Ureter (tissue), 1 donor: ENCODE data around the gene MRPS27. TPM values are rescaled to one million over a fixed set of nuclear protein-coding genes. Genes with fewer than 3 reads are reported as not detected.

Experiments used
- DNase-seq: peaks from one replicate; pipeline ENCODE4 v3.0.0-alpha.2; 2020; ENCODE audit warnings: low spot score
- total RNA-seq: library from RNA; stranded (reverse); gene quantifications from one replicate; pipeline ENCODE4 v1.2.4, GENCODE V29; 2023
- donor health status: DM: yes; HTN: yes; CAD: no.

Gene MRPS27
- total RNA-seq, 1 donor from 2014 or later, result 69.0 TPM

GRCh38 chr5:72256536-72256935 is 63.5 kb downstream of the MRPS27 start:
- no peak for DNase-seq

DNA sequence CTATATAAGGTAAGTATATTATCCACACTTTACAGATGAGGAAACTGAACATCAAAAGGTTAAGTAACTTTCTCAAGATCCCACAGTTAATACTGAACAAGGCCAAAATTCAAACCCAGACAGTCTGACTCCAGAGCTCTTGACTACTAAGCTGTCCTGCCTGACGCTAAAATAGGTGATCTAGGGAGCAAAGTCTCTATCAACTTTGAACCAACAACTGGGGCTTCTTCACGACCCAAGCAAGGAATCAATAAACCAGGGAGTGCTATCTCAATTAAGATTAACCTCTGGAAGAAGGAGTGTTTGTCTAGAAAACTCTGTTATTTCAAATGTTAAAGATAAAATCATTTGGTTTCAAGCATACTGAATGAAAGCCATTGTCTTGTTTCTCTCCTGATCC is 64.4 kb downstream of the MRPS27 start:
- no peak for DNase-seq

- DNase-seq, result no peak
Observed at GRCh38 chr5:72255237-72255636, 64.8 kb downstream of the MRPS27 start.

- DNase-seq, result no peak
Observed at GRCh38 chr5:72252574-72253155, 67.4 kb downstream of the MRPS27 start.

DNA sequence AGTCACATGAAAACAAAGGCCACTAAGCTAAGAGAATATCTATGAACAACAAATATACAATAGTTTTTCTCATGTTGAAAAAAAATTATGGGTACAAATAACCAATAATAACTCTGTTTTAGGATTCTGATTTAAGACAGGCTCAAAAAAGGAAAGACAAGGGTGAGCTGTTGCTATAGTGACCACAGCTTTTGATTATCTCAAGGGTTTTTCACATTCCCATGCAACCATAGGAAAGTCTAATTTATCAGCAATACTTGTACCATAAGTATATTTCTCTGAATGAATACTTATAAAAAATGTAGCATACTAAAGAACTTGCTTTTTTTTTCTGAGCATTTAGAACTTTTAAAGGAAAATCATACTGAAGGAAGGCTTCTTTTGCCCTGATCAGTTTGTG is 68.0 kb downstream of the MRPS27 start:
- DNase-seq, result no peak

DNA sequence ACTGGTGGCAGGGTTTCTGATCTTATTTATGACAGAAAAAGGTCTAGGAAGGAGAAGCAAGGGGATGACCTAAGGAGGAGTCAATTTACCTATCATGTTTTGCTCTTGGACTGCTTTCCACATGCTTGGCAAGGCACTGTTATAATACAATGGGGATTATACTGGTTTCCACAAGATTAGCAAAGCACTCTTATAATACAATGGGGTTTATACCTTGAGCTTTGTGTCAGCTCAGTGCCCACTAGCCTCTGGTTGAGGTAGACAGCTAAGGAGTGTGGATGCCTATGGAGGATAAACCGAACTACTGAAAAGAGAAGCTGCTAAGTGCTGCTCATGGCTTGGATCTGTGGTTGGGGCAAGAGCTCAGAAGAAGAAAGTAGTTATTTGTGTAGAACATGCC is 68.7 kb downstream of the MRPS27 start:
- no peak for DNase-seq

GRCh38 chr5:72248410-72248981 is 71.5 kb downstream of the MRPS27 start:
- DNase-seq, result peak; percentile 51

GRCh38 chr5:72246954-72247442 is 73.0 kb downstream of the MRPS27 start:
- no peak for DNase-seq

DNA sequence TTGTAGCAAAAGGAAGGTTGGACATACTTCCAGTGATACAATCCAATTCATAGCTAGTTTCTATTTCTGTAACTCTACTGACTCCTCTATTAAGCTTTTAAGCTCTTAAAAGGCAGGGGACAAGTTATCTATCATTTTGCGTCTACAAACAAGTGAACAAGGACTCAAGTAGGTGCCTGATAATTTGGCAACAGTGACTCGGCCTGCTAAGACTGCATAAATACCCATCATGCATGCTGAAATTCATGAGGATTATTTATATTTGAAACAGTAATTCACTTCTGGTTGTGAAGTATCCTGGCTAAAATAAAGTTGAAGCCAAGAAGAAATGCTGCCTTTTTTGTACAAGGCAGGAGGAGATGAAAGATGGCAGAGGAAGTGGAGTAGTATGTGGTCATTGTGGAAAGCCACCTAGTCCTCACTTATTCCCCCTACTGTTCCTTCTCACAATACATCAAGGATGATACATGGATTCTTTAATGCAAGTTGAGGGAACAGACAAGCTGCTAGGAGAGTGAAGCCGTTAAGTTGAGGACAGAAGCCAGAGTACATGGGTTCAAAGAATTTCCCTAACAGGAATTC is 74.0 kb downstream of the MRPS27 start:
- DNase-seq, result no peak

DNA sequence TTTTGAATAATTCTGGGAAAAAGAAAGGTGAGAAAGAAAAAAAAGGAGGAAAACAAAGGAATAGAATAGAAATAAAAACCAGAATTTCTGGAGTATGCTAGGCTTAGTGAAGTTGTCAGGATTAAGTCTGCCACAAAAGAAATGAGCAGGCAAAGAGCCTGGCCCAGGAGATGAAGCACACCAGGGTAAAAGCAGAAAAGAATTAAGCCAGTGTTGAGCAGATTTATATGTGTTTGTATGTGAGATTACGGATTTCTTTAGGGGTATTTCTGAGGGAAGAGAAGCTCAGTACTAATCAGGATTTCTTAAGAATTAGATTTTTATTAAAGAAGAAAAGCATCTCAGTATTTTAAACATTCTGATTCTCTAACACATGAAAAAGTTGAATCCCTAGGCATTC is 74.5 kb downstream of the MRPS27 start:
- DNase-seq, result no peak

- no peak for DNase-seq
Observed at GRCh38 chr5:72244862-72245371, 75.1 kb downstream of the MRPS27 start.

- no peak for DNase-seq
Observed at GRCh38 chr5:72243706-72244105, 76.3 kb downstream of the MRPS27 start.

DNA sequence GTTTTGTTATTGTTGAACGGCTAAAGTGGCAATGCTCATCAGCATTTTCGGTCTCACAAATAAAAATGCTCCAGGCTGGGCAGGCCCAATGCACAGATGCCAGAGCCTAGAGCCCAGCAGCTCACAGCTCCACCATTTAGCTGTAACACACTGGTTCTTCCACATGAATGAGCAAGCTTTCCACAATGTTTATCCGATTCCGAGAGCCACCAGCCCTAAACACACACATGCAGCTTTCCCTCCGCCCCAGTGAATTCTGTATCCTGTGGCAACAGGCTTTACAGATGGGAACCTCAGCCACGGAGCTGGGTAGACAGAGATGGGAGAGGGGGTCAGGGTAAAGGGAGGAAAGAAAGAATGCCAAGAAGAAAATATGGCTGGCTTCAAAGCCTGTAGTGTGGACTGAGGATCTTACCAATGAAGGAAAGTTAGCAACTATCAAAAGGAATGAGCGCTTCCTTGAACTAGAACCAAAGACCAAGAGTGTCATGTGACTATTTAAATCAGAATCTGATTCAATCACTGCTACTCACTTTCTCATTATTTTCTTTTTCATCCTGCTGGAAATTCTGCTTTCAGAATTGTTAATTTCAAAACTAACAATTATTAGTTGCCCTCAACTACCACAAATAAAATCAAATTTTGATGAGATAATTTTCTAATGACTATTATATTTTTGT is 77.1 kb downstream of the MRPS27 start:
- DNase-seq, result no peak

- DNase-seq, result no peak
Observed at GRCh38 chr5:72241346-72242003, 78.6 kb downstream of the MRPS27 start.

DNA sequence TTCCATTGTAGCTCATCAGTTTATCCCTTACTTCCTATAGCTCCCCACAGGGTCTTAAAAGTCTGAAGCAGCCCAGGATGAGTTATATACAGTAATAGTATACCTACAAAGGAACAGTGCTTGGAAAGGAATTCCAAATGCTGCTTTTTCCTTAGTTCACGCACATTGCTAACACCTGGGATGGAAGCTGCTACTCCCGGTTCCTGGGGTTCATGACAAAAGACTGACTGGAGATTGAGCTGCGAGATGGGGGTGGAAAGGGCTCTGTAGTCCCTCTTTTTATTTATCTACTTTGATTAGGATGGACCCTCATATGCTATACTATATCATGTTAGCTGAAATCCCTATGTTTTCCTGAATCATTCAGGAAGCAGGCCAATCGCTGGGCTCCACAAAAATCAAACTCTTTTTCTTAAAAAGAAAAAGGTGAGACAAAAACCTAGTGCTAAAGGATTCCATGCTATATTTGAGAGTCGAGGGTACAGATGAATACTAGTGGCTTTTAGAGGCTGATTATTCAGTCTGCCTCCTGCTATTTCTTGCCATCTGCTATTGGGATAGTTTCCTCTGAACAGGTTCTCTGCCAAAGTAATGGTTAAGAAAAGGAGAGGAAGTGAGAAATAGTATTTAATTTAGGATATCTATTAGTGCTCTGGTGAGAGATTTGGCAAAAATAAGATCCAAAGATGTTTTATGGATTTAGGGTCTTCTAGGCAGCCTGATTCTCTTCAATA is 81.2 kb downstream of the MRPS27 start:
- no peak for DNase-seq

DNA sequence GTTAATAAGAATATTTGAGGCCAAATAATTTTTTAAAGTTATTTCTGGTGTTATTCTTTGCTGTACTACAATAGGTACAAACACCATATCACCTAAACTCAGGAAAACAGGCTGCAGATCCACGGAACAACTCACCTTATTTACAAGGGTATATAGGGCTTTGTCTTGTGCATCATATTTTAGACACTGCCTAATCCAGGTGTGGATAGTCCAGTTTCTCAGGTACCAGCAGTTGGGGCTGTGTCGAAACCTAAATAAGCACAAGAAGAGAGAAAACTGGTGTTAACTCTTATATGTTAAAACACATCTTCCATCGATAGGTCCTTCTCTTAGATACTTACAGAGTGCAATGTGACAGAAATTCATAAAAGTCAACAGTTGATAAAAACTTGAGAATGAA is 82.2 kb downstream of the MRPS27 start:
- DNase-seq, result no peak

DNA sequence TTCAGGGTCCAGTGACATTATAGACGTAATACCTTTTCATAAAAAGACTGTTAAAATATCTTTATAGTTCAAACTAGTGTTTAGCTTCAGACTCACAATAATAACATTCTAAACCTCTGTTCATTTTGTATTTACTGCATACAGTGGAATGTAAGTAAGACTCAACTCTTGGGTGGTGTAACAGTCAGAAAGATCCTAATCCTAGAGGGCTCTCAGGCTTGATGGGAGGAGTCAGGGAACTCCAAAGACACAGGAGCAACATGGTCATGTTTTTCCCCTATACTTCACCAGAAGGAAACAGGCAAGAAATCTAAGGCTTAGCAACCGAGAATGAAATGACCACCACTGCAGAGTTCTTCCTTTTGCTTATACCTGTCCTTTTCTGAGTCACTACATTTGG is 82.6 kb downstream of the MRPS27 start:
- no peak for DNase-seq

- DNase-seq, result no peak
Observed at GRCh38 chr5:72235725-72236124, 84.3 kb downstream of the MRPS27 start.

- no peak for DNase-seq
Observed at GRCh38 chr5:72234868-72235267, 85.2 kb downstream of the MRPS27 start.

DNA sequence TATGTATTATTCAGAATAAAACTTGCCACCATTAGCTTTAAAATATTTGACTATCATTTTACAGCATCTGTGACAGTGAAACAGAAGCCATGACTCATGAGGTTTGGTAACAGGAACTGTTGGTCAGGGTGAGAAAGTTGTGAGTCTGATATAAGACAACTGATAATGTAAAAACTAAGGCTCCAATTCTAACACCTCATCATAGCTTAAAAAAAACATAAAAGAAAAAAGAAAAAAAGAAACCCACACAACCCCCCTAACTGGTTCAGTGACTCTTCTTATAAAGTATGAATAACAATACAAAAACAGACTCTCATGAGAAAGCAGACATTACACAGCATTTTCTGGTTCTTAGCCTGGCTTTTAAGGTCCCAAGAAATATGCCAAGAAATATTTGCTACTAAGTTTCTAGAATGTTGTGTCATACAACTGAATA is 85.8 kb downstream of the MRPS27 start:
- DNase-seq, result no peak

DNA sequence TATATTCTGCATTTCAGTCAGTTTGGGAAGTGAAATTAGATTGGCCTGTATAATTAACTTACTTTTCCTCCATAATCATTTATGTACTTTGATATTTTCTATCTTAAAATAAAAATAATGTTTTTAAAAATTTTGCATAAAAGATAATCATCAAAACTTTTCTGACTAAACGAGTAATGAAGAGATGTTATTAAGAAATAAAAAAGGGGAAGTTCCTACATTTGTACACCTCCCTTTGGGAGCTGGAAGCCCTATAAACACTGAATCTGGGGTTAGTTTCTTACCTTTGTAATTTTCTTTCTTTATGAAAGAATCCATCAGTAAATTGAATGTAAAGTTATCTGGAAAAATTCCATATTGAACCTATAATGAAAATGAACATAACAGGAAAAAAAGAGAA is 86.2 kb downstream of the MRPS27 start:
- no peak for DNase-seq
